SK-N-SH (cell line): ENCODE results near the gene PPP5C. TPM values are rescaled to one million over a fixed set of nuclear protein-coding genes. Genes with fewer than 3 reads are reported as not detected.
"Not testable (repeated sequence)": the region's sequence is repeated elsewhere in the genome, so short reads cannot be mapped to it uniquely, and the experiment has no call there.

Source experiments
- CTCF ChIA-PET: fragments of 300-600, 350-600 bp; formaldehyde crosslinking; extraction: SDS; loops from one replicate; lab custom pipeline; 2021; lab: Yijun Ruan, JAX
- POLR2A ChIA-PET: fragments of 350-600 bp; sonication (Branson Sonifier 250); formaldehyde crosslinking; extraction: SDS; loops from one replicate; lab custom pipeline; 2020; ENCODE audit warnings: antibody characterized with exemption, inconsistent platforms; lab: Yijun Ruan, JAX
- DNase-seq: peaks from one replicate; pipeline ENCODE4 v3.0.0; 2012
- H2AFZ ChIP-seq: fragments of 200-600 bp; sonication (generic); 2 replicates; pipeline ENCODE4 v1.8.1; 2016; ENCODE audit warnings: antibody characterized with exemption, mild to moderate bottlenecking, low read depth
- H3F3A ChIP-seq: fragments of 200-600 bp; sonication (generic); replicated peaks from 2 replicates; pipeline ENCODE3; 2016; ENCODE audit warnings: antibody characterized with exemption, mild to moderate bottlenecking; ENCODE audit not compliant: insufficient read depth
- H3K27ac ChIP-seq, 2 experiments: fragments of 200-500 bp in 1 of 2; fragments of 200-600 bp in 1 of 2; sonication (Bioruptor generic) in 1 of 2; sonication (generic), shearing (Covaris generic) in 1 of 2; 2 replicates each; pipeline versions ENCODE4 v1.5.1 to v1.6.1; 2014 to 2016; ENCODE audit warnings: low read depth in 2 of 2, inconsistent platforms in 1 of 2, low read length in 1 of 2, mild to moderate bottlenecking in 1 of 2, mixed read lengths in 1 of 2
- H3K27me3 ChIP-seq: fragments of 200-600 bp; sonication (generic), shearing (Covaris generic); 2 replicates; pipeline ENCODE4 v1.6.1; 2016; ENCODE audit warnings: mixed run types; ENCODE audit not compliant: insufficient read depth
- H3K36me3 ChIP-seq, 2 experiments: fragments of 200-500 bp in 1 of 2; fragments of 200-600 bp in 1 of 2; sonication (Bioruptor generic) in 1 of 2; sonication (generic) in 1 of 2; replicated peaks in 1 of 2; 2 replicates each; pipeline versions ENCODE3 to v1.5.1; 2014 to 2016; ENCODE audit warnings: low read length in 1 of 2, mild to moderate bottlenecking in 1 of 2; ENCODE audit not compliant: insufficient read depth in 2 of 2, control insufficient read depth in 1 of 2
- H3K4me1 ChIP-seq, 2 experiments: fragments of 200-500 bp in 1 of 2; fragments of 200-600 bp in 1 of 2; sonication (Bioruptor generic) in 1 of 2; sonication (generic), shearing (Covaris generic) in 1 of 2; 2 replicates each; pipeline versions ENCODE4 v1.5.1 to v1.6.1; 2014 to 2016; ENCODE audit warnings: low read depth in 1 of 2, low read length in 1 of 2, mixed run types in 1 of 2; ENCODE audit not compliant: insufficient read depth in 2 of 2, control insufficient read depth in 1 of 2
- H3K4me2 ChIP-seq: fragments of 200-600 bp; sonication (generic), shearing (Covaris generic); 2 replicates; pipeline ENCODE4 v1.6.1; 2017; ENCODE audit warnings: mixed run types
- H3K4me3 ChIP-seq, 2 experiments: fragments of 200-500 bp in 1 of 2; fragments of 200-600 bp in 1 of 2; sonication (Bioruptor generic) in 1 of 2; sonication (generic), shearing (Covaris generic) in 1 of 2; 2 replicates each; pipeline versions ENCODE4 v1.5.1 to v1.8.1; 2014 to 2016; ENCODE audit warnings: low read depth in 2 of 2, inconsistent platforms in 1 of 2, low read length in 1 of 2, mild to moderate bottlenecking in 1 of 2, mixed read lengths in 1 of 2, moderate library complexity in 1 of 2
- H3K79me2 ChIP-seq: fragments of 200-600 bp; sonication (generic); 2 replicates; pipeline ENCODE4 v1.8.1; 2017; ENCODE audit warnings: mild to moderate bottlenecking; ENCODE audit not compliant: insufficient read depth
- H3K9ac ChIP-seq: fragments of 200-600 bp; sonication (generic); 2 replicates; pipeline ENCODE4 v1.6.1; 2017; ENCODE audit warnings: mixed run types
- H3K9me2 ChIP-seq: fragments of 200-600 bp; sonication (generic); 2 replicates; pipeline ENCODE4 v1.6.1; 2017; ENCODE audit warnings: mixed run types
- H3K9me3 ChIP-seq: fragments of 200-600 bp; sonication (generic); 2 replicates; pipeline ENCODE4 v1.6.1; 2017; ENCODE audit warnings: mixed run types, mild to moderate bottlenecking, moderate library complexity
- H4K20me1 ChIP-seq: fragments of 200-600 bp; sonication (generic); 2 replicates; pipeline ENCODE4 v1.6.1; 2017; ENCODE audit warnings: mild to moderate bottlenecking, mixed run types; ENCODE audit not compliant: insufficient read depth
- WGBS: methylation state at CpG from one replicate; pipeline ENCODE4 v1.1.6; 2017; ENCODE audit warnings: low lambda C conversion rate; 5-methylcytosine and 5-hydroxymethylcytosine counted together
- polyA plus RNA-seq, 3 experiments: library from polyadenylated mRNA; depleted of rRNA; stranded (reverse); fragments of >200 nt; gene quantifications; 2 replicates each; pipeline ENCODE4 v1.2.3, GENCODE V29; 2012
- small RNA-seq, 7 experiments: library from RNA; depleted of rRNA; stranded (forward); fragments of <200 nt; gene quantifications; one replicate each; pipeline ENCODE3, GENCODE V24; 2012

PPP5C gene
- polyA plus RNA-seq, 1 of the 3 experiments (the other 2 are of a cell fraction) = 162 TPM

DNA sequence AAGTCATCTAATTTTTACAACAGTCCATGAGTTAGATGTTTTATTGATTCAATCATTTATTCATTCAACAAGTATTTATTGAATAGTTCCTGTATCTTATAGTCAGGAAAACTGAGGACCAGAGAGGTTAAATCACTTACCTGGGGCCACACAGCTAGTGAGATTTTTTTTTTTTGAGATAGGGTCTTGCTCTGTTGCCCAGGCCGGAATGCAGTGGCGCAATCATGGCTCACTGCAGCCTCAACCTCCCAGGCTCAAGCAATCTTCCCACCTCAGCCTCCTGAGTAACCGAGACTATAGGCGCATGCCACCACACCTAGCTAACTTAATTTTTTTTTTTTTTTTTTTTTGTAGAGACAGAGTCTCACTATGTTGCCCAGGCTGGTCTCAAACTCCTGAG, 88.8 kb downstream of the PPP5C start:
- WGBS = 93% methylated on average over 4 of the region's 4 CpGs
- H3K9me3 ChIP-seq, H3K79me2 ChIP-seq, H2AFZ ChIP-seq, H3K27ac ChIP-seq, H3K4me3 ChIP-seq, DNase-seq, H3K27me3 ChIP-seq, H4K20me1 ChIP-seq, H3K4me1 ChIP-seq, H3K9ac ChIP-seq, H3F3A ChIP-seq, POLR2A ChIA-PET, H3K36me3 ChIP-seq, H3K9me2 ChIP-seq, H3K4me2 ChIP-seq: not testable (repeated sequence)
- CTCF ChIA-PET = interaction anchor here (1.3 kb wide), 1 partner anchor 40 kb away, joined by 3 read pairs; no protein-coding TSS in a partner anchor

Small RNA genes within 50 kb of the gene (small RNA-seq; reads per million reads assigned to genes)
- gene RNU6-924P = 0 reads per million in 7 experiments

Other genes with a start within 250 kb of the PPP5C start
- gene IGFL3, start 222.4 kb upstream of the PPP5C start, polyA plus RNA-seq (2012; rRNA removed) = not detected in 2 replicates
- 0.21 and 0.23 TPM in 2 replicates for gene IGFL2, start 198.8 kb upstream of the PPP5C start, polyA plus RNA-seq (2012; rRNA removed)
- gene IGFL1, start 117.3 kb upstream of the PPP5C start, polyA plus RNA-seq (2012; rRNA removed) = not detected in 2 replicates
- 0.92 and 0.96 TPM in 2 replicates for gene HIF3A, start 50.0 kb upstream of the PPP5C start, polyA plus RNA-seq (2012; rRNA removed)
- gene CCDC8, start 66.5 kb downstream of the PPP5C start, polyA plus RNA-seq (2012; rRNA removed) = 0.03 TPM in 1 of 2 replicates, not detected in the other
- 1.3 and 1.6 TPM in 2 replicates for gene PNMA8C, start 81.8 kb downstream of the PPP5C start, polyA plus RNA-seq (2012; rRNA removed)
- 10.2 and 13.8 TPM in 2 replicates for gene PNMA8A, start 124.5 kb downstream of the PPP5C start, polyA plus RNA-seq (2012; rRNA removed)
- 0.63 and 0.92 TPM in 2 replicates for gene PNMA8B, start 148.8 kb downstream of the PPP5C start, polyA plus RNA-seq (2012; rRNA removed)